Ishikawa (cell line): ENCODE results near the gene EPS15.

Experiments used
- CEBPB ChIP-seq: IDR thresholded peaks from 2 replicates; pipeline ENCODE4 v1.6.1; 2012
- CREB1 ChIP-seq: IDR thresholded peaks from 2 replicates; pipeline ENCODE4 v1.6.1; 2012; ENCODE audit warnings: low read depth
- EP300 ChIP-seq: IDR thresholded peaks from 2 replicates; pipeline ENCODE4 v1.6.1; 2012; ENCODE audit warnings: borderline replicate concordance
- FOXM1 ChIP-seq: IDR thresholded peaks from 2 replicates; pipeline ENCODE4 v1.6.1; 2012; ENCODE audit warnings: low read depth, borderline replicate concordance
- RAD21 ChIP-seq: IDR thresholded peaks from 2 replicates; pipeline ENCODE4 v1.6.1; 2012; ENCODE audit warnings: low read depth
- TAF1 ChIP-seq: IDR thresholded peaks from 2 replicates; pipeline ENCODE4 v1.6.1; 2012; ENCODE audit warnings: low read depth, mild to moderate bottlenecking
- TF ChIP-seq, protein P1 (sequence below): IDR thresholded peaks from 2 replicates; pipeline ENCODE4 v1.6.1; 2012; ENCODE audit warnings: low read depth, mild to moderate bottlenecking
- TF ChIP-seq, protein P2 (sequence below): IDR thresholded peaks from 2 replicates; pipeline ENCODE4 v1.6.1; 2012

- TF ChIP-seq EP300 (no peak), CREB1 (no peak), TAF1 (no peak), FOXM1 (no peak), CEBPB (no peak), RAD21 (no peak)
- TF ChIP-seq, protein P1, sequence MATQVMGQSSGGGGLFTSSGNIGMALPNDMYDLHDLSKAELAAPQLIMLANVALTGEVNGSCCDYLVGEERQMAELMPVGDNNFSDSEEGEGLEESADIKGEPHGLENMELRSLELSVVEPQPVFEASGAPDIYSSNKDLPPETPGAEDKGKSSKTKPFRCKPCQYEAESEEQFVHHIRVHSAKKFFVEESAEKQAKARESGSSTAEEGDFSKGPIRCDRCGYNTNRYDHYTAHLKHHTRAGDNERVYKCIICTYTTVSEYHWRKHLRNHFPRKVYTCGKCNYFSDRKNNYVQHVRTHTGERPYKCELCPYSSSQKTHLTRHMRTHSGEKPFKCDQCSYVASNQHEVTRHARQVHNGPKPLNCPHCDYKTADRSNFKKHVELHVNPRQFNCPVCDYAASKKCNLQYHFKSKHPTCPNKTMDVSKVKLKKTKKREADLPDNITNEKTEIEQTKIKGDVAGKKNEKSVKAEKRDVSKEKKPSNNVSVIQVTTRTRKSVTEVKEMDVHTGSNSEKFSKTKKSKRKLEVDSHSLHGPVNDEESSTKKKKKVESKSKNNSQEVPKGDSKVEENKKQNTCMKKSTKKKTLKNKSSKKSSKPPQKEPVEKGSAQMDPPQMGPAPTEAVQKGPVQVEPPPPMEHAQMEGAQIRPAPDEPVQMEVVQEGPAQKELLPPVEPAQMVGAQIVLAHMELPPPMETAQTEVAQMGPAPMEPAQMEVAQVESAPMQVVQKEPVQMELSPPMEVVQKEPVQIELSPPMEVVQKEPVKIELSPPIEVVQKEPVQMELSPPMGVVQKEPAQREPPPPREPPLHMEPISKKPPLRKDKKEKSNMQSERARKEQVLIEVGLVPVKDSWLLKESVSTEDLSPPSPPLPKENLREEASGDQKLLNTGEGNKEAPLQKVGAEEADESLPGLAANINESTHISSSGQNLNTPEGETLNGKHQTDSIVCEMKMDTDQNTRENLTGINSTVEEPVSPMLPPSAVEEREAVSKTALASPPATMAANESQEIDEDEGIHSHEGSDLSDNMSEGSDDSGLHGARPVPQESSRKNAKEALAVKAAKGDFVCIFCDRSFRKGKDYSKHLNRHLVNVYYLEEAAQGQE: no peak
- TF ChIP-seq, protein P2, sequence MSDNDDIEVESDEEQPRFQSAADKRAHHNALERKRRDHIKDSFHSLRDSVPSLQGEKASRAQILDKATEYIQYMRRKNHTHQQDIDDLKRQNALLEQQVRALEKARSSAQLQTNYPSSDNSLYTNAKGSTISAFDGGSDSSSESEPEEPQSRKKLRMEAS: no peak
These were observed 73.5 kb downstream of the EPS15 start for GRCh38 chr1:51445351-51446090.
